Adrenal gland (tissue), 5 donors: ENCODE results near the gene NFIB.

Experiments
- CTCF ChIP-seq, 6 experiments: fragments of 450-650 bp in 4 of 6; fragments of 200-600 bp in 2 of 6; sonication (generic) in 1 of 6; IDR thresholded peaks; 1 replicate in 5 of 6; 2 replicates in 1 of 6; pipeline versions ENCODE4 v1.5.1 to v1.8.0; 2016 to 2021; ENCODE audit warnings: antibody characterized with exemption in 6 of 6, mild to moderate bottlenecking in 2 of 6, moderate library complexity in 1 of 6
- POLR2A ChIP-seq, 2 donors: fragments of 450-650 bp; IDR thresholded peaks; one replicate each; pipeline ENCODE4 v1.6.1; 2017; ENCODE audit warnings: antibody characterized with exemption in 2 of 2, mild to moderate bottlenecking in 2 of 2, moderate library complexity in 1 of 2
- donor health status: DM: no; HTN: no; CAD: no.

GRCh38 chr9:14294659-14295058, 19.3 kb downstream of the NFIB start:
- TF ChIP-seq CTCF (IDR thresholded peaks at IDR 0.05) (no peak), POLR2A (IDR thresholded peaks at IDR 0.05) (no peak)
